KMS-11 (cell line): ENCODE measurements around the gene GFER.

Experiments
- H2AFZ ChIP-seq: fragments of 200-600 bp; sonication (generic); 2 replicates; pipeline ENCODE4 v1.6.1; 2016; ENCODE audit warnings: antibody characterized with exemption, mixed run types, low read depth
- H3K27ac ChIP-seq: fragments of 200-600 bp; sonication (generic); 2 replicates; pipeline ENCODE4 v1.6.1; 2016; ENCODE audit warnings: mild to moderate bottlenecking, mixed run types
- H3K27me3 ChIP-seq: fragments of 200-600 bp; sonication (generic); 2 replicates; pipeline ENCODE4 v1.6.1; 2017; ENCODE audit warnings: mild to moderate bottlenecking, low read depth, mixed run types, moderate library complexity; ENCODE audit not compliant: insufficient read depth
- H3K36me3 ChIP-seq: fragments of 200-600 bp; sonication (generic); 2 replicates; pipeline ENCODE4 v1.6.1; 2017; ENCODE audit warnings: mild to moderate bottlenecking, mixed run types; ENCODE audit not compliant: insufficient read depth
- H3K4me1 ChIP-seq: fragments of 200-600 bp; sonication (generic); 2 replicates; pipeline ENCODE4 v1.6.1; 2016; ENCODE audit warnings: mild to moderate bottlenecking, low read depth, mixed run types; ENCODE audit not compliant: poor library complexity, severe bottlenecking
- H3K4me2 ChIP-seq: fragments of 200-600 bp; sonication (generic); 2 replicates; pipeline ENCODE4 v1.7.0; 2016; ENCODE audit warnings: mild to moderate bottlenecking, mixed run types
- H3K4me3 ChIP-seq: fragments of 200-600 bp; sonication (generic); IDR thresholded peaks from 2 replicates; pipeline ENCODE4 v1.6.1; 2017; ENCODE audit warnings: low read depth, low read length, mixed read lengths; ENCODE audit not compliant: insufficient read depth
- H3K79me2 ChIP-seq: fragments of 200-600 bp; sonication (generic); 2 replicates; pipeline ENCODE4 v1.6.1; 2016; ENCODE audit warnings: low read depth, mixed run types; ENCODE audit not compliant: insufficient read depth
- H3K9ac ChIP-seq: fragments of 200-600 bp; sonication (generic); 2 replicates; pipeline ENCODE4 v1.6.1; 2016; ENCODE audit warnings: mild to moderate bottlenecking, mixed run types
- H4K20me1 ChIP-seq: fragments of 200-600 bp; sonication (generic); 2 replicates; pipeline ENCODE4 v1.6.1; 2016; ENCODE audit warnings: mild to moderate bottlenecking, mixed run types; ENCODE audit not compliant: insufficient read depth
- CTCF ChIP-seq: fragments of 200-600 bp; sonication (generic); conservative IDR thresholded peaks from 2 replicates; pipeline ENCODE4 v1.6.1; 2017; ENCODE audit warnings: low read depth, mild to moderate bottlenecking, antibody characterized with exemption, low read length, moderate library complexity, mixed read lengths

GFER gene

GRCh38 chr16:1975432-1976215, 8.4 kb upstream of the GFER start:
- Histone ChIP-seq H4K20me1 (no peaks in the 10 kb centered on the region), H3K4me1 (peaks cover 14% of the 10 kb centered on the region), H3K27ac (no peak overlapping the region), H3K79me2 (peaks cover 20% of the 10 kb centered on the region), H2AFZ (no peak overlapping the region), H3K9ac (no peak overlapping the region), H3K4me2 (no peak overlapping the region), H3K27me3 (no peaks in the 10 kb centered on the region), H3K36me3 (no peaks in the 10 kb centered on the region; the same call in 1 of the 2 replicates), H3K4me3 (no peak overlapping the region)
- no peak for TF ChIP-seq CTCF

GRCh38 chr16:1976216-1976520, 7.8 kb upstream of the GFER start:
- TF ChIP-seq CTCF = no peak
- Histone ChIP-seq H3K4me3 (no peak overlapping the region), H3K79me2 (peaks cover 20% of the 10 kb centered on the region), H2AFZ (no peak overlapping the region), H3K36me3 (no peaks in the 10 kb centered on the region; the same call in 1 of the 2 replicates), H4K20me1 (no peaks in the 10 kb centered on the region), H3K4me1 (peaks cover 19% of the 10 kb centered on the region), H3K27ac (no peak overlapping the region), H3K9ac (no peak overlapping the region), H3K27me3 (no peaks in the 10 kb centered on the region), H3K4me2 (no peak overlapping the region)

GRCh38 chr16:1976951-1977874, 6.8 kb upstream of the GFER start:
- no peaks in the 10 kb centered on the region; the same call in 1 of the 2 replicates for H3K36me3 ChIP-seq
- H3K4me1 ChIP-seq = peaks cover 30% of the 10 kb centered on the region
- no peaks in the 10 kb centered on the region for H4K20me1 ChIP-seq
- no peak for TF ChIP-seq CTCF
- H3K27me3 ChIP-seq = no peaks in the 10 kb centered on the region
- no peak overlapping the region for H2AFZ ChIP-seq
- H3K79me2 ChIP-seq = peaks cover 17% of the 10 kb centered on the region
- no peak overlapping the region for H3K9ac ChIP-seq
- H3K27ac ChIP-seq = no peak overlapping the region
- H3K4me3 ChIP-seq = no peak overlapping the region
- no peak overlapping the region for H3K4me2 ChIP-seq

GRCh38 chr16:1977875-1978268, 6.1 kb upstream of the GFER start:
- no peak overlapping the region for H3K4me2 ChIP-seq
- TF ChIP-seq CTCF = no peak
- H3K4me1 ChIP-seq = peaks cover 34% of the 10 kb centered on the region
- H3K4me3 ChIP-seq = no peak overlapping the region
- no peak overlapping the region for H3K9ac ChIP-seq
- no peaks in the 10 kb centered on the region; the same call in 1 of the 2 replicates for H3K27me3 ChIP-seq
- H3K79me2 ChIP-seq = peaks cover 10% of the 10 kb centered on the region
- no peak overlapping the region for H2AFZ ChIP-seq
- H3K36me3 ChIP-seq = no peaks in the 10 kb centered on the region; the same call in 1 of the 2 replicates
- no peaks in the 10 kb centered on the region for H4K20me1 ChIP-seq
- no peak overlapping the region for H3K27ac ChIP-seq
